Measurements from ENCODE around the gene LACC1. TPM values are rescaled to one million over a fixed set of nuclear protein-coding genes. Genes with fewer than 3 reads are reported as not detected.

LACC1 gene
- 3.5 and 8.3 TPM in 2 replicates for total RNA-seq

DNA sequence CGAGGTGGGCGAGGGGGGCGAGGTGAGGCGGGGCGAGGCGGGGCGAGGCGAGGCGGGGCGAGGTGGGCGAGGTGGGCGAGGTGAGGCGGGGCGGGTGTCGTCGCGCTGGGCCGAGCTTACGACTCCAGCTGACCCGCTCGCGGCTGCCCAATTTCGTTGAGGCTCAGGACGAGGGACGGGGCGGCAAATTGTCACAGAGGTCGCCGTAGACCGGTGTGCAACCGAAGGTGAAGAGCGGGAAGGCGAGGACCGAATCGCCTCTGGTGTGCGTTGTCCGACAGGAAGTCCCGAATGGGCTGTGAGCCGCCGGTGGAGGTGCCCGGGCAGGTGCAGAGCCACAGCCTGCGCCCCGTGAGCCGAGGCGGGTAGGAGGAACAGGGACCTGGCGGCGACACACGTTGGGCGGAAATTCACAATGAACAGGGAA, at the start of gene LACC1:
TSS of gene LACC1 (plus strand) at position 150 of the 427 bp plus-strand sequence. CDS start 1,082 bp downstream, outside the sequence.
- H3K4me3 ChIP-seq (ENCODE audit: low read depth, low read length): peak within 1 kb of the TSS; percentile 91
- TF ChIP-seq, protein P1, sequence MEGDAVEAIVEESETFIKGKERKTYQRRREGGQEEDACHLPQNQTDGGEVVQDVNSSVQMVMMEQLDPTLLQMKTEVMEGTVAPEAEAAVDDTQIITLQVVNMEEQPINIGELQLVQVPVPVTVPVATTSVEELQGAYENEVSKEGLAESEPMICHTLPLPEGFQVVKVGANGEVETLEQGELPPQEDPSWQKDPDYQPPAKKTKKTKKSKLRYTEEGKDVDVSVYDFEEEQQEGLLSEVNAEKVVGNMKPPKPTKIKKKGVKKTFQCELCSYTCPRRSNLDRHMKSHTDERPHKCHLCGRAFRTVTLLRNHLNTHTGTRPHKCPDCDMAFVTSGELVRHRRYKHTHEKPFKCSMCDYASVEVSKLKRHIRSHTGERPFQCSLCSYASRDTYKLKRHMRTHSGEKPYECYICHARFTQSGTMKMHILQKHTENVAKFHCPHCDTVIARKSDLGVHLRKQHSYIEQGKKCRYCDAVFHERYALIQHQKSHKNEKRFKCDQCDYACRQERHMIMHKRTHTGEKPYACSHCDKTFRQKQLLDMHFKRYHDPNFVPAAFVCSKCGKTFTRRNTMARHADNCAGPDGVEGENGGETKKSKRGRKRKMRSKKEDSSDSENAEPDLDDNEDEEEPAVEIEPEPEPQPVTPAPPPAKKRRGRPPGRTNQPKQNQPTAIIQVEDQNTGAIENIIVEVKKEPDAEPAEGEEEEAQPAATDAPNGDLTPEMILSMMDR (conservative IDR thresholded peaks at IDR 0.05; ENCODE audit: low read depth, low read length): no peak
- DNase-seq (ENCODE audit: low read depth): no peak

DNA sequence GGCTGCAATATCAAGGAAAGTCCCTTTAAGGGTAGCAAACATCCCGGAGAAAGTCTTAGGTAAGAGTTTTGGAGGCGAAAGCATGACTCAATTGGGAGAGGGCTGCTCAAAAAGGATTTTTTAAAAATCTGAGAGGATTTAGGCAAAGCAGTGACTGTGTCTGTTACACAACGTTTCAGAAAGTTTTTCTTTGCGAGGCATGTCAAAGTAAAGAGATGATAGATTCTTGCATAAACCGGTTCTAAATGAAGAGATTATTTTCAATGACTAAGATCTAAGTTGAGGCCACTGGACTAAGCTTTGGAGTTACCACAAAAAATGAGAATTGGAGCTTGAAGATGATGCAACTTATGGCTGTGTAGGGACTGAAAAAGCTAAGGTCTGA, 49.2 kb upstream of the LACC1 start:
- DNase-seq (ENCODE audit: low read depth): no peak
- TF ChIP-seq, protein P1 (conservative IDR thresholded peaks at IDR 0.05; ENCODE audit: low read depth, low read length): no peak
- H3K4me3 ChIP-seq (ENCODE audit: low read depth, low read length): no peak overlapping the region

DNA sequence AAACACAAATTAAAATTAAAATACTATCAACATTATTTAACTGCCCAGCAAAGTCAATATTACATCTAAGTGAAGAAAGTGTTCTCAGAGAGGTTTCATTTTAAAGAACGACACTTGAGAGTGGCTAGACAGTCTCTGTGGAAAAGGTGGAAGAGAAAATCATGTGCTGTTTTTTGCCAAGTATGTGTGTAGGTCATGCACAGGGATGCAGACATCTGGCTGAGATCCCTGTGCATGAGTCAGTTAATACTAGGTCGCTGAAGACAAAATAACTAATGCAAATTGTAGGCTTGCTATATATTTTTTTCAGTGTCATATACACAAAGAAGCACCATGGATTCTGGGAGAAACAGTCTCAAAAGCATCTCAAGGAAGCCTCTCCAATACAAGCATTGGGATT, 48.6 kb upstream of the LACC1 start:
- H3K4me3 ChIP-seq (ENCODE audit: low read depth, low read length): no peak overlapping the region
- DNase-seq (ENCODE audit: low read depth): no peak
- TF ChIP-seq, protein P1 (conservative IDR thresholded peaks at IDR 0.05; ENCODE audit: low read depth, low read length): no peak

DNA sequence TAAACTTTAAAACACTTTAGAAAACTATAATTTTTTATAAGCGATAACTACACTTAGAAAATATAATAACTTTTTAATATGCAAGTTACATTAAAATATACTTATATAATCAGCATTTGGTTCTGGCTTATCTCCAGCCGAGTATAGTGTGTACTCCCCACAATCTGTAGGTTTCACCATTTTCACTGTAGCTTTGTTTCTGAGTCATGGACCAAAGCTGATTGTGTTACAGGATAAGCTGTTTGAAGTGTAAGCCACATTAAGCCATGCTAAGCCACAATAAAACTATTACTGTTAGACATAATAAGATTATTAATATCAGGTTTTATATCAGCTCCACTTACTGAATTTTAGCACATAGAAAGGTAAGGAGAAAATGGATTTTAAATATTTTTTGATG, 44.0 kb upstream of the LACC1 start:
- TF ChIP-seq, protein P1 (conservative IDR thresholded peaks at IDR 0.05; ENCODE audit: low read depth, low read length): no peak
- DNase-seq (ENCODE audit: low read depth): no peak
- H3K4me3 ChIP-seq (ENCODE audit: low read depth, low read length): no peak overlapping the region

DNA sequence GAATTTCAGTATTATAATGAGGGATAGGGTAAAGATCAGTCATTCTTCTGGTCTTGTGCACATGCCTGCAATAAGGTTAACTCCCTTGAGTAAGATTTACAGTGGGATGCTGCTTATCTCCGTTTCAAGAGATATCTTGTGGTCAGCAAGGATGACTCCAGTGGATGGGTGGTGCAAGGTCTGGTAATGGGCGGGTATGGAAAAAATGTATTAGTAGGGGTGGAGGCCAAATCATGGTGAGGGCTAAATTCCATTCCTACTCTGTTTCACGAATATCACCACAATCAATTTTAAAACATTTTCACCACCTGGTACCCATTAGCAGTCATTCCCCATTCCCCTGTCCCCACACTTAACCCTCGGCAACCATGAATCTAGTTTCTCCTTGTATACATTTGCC, 40.8 kb upstream of the LACC1 start:
- DNase-seq (ENCODE audit: low read depth): no peak
- TF ChIP-seq, protein P1 (conservative IDR thresholded peaks at IDR 0.05; ENCODE audit: low read depth, low read length): no peak
- H3K4me3 ChIP-seq (ENCODE audit: low read depth, low read length): no peak overlapping the region

DNA sequence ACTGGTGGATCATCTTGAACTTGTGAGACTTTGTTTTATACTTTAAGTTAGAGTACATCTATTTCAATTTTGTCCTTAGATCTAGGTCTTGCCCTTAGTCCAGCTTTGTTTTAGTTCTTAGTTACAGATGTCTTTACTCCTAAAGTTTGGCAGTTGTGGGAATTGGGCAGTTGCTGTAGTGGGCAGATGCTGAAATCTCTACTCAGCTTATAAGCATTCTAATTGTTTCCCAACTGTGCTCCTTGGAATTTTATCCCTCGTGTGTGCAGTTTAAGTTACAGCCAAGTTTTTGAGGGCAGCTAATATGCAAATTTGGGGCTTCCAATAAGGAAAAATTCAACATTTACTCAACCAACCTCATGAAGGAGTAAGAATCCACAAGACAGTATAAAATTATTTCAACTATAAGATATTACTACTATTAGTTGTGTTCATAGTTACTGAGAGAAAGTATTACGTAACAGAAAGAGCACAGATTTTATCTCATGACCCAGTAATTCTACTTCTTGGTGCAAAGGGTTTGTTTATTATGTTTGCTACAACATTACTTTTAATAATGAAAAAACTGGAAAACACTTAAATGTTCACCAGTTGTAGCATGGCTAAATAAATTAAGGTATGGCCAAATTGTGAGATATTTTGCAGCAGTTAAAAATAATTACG, 33.1 kb upstream of the LACC1 start:
- TF ChIP-seq, protein P1 (conservative IDR thresholded peaks at IDR 0.05; ENCODE audit: low read depth, low read length): no peak
- H3K4me3 ChIP-seq (ENCODE audit: low read depth, low read length): no peak overlapping the region
- DNase-seq (ENCODE audit: low read depth): no peak
